Nucleus accumbens (tissue), 56 donors: ENCODE results near the gene EPHA6.
"Not testable (repeated sequence)": the region's sequence is repeated elsewhere in the genome, so short reads cannot be mapped to it uniquely, and the experiment has no call there.

ENCODE experiments used
- DNase-seq, 56 donors: peaks; one replicate each; lab custom pipeline; 2025; lab: John Stamatoyannopoulos, UW

Gene EPHA6

DNA sequence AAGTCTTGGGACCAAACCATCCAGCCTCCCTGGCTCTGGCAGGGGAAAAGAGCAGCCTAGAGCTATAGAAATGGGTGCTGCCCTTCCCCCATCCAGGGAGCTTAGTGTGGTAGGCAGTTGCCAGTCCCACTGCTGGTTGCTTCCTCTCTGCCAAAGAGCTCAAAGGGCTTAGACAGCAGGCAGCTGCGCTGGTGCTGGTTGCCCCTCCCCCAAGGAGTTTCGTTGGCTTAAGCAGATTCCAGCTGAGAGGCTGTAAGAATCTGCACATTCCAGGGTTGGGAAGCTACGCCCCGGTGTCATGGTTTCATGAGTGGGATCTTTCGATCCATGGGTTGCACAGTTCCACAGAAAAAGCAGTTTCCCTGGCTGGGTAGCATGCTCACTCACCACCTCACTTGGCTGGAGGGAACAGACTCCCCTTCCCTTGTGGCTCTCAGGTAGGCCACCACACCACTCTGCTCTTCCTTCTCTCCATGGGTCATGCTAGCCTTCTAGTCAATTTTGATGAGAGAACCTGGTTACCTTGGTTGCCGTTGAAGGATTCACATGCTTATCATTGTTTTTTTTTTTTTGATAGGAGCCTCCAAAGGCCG is 195.1 kb downstream of the EPHA6 start:
- peak in 1 of 56 donors; percentile 0 for DNase-seq

DNA sequence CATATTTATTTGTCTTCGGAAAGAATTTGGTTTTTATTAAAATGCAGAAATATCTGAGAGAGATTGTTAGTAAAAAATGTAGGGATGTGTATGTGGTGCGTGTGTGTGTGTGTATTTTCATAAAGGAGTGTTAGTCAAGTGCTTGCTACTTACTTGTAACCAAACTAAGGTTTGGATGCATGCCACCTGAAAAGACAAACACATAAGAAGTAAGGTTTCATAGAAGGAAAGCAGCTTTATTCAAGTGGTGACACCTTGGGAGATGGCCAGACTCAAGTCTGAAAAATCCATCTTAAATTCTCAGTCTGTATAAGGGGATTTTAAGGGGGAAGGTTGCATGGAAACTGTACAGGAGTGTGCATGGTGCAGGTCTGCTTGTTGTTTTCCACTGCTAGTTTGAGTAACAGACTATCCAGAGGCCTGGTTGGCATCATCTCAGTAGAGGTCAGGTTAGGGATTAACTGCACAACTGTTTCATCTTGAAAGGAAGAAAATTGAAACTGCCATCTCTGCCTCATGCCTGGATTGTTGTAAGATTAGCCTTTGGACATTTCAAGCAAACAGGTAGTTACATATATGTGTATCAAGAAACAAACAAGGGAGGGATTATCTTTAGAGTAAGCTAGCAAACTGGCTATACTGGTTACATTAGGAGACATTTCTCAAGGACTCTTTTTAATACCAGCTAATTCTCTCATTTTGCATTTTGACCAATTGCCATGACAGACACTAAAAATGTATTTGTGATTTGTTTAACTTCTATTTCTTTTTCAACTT is 196.7 kb downstream of the EPHA6 start:
- DNase-seq: no peak

- no peak for DNase-seq
These were observed 207.4 kb downstream of the EPHA6 start for GRCh38 chr3:97021778-97022177.

- not testable (repeated sequence) for DNase-seq
These were observed 211.2 kb downstream of the EPHA6 start for GRCh38 chr3:97025612-97026011.

DNA sequence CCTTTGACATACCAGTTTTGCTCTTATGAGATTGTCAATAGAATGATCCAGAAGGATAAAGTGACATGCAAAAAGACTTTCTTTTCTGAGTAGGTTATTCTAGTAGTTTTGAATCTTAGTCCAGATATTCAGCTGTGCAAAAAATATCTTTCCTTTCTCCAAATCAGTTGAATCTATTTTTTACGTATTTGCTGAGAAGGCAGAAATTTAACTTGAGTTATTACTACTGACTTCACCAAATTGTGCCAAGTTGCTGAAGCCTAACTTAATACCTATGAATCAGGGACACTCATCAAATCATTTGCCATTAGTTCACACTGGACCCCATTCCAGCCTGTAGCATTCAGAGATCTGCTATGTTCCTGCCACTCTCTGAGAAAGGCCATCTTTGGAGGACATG is 215.6 kb downstream of the EPHA6 start:
- no peak for DNase-seq

GRCh38 chr3:97037294-97037943 is 223.0 kb downstream of the EPHA6 start:
- no peak for DNase-seq

- DNase-seq: no peak
These were observed 229.0 kb downstream of the EPHA6 start for GRCh38 chr3:97043411-97043810.

- DNase-seq: no peak
These were observed 243.0 kb downstream of the EPHA6 start for GRCh38 chr3:97057365-97057764.

- no peak for DNase-seq
These were observed 244.8 kb downstream of the EPHA6 start for GRCh38 chr3:97059168-97059567.

- DNase-seq: no peak
These were observed 252.1 kb downstream of the EPHA6 start for GRCh38 chr3:97066531-97066930.

GRCh38 chr3:97070302-97070701 is 255.9 kb downstream of the EPHA6 start:
- DNase-seq: no peak

GRCh38 chr3:97074546-97074945 is 260.2 kb downstream of the EPHA6 start:
- no peak for DNase-seq

GRCh38 chr3:97076673-97077072 is 262.3 kb downstream of the EPHA6 start:
- DNase-seq: no peak

GRCh38 chr3:97089621-97090020 is 275.2 kb downstream of the EPHA6 start:
- DNase-seq: no peak

- DNase-seq: no peak
These were observed 288.2 kb downstream of the EPHA6 start for GRCh38 chr3:97102641-97103040.

GRCh38 chr3:97105989-97106651 is 291.7 kb downstream of the EPHA6 start:
- no peak for DNase-seq

- DNase-seq: no peak
These were observed 292.2 kb downstream of the EPHA6 start for GRCh38 chr3:97106652-97106989.

- DNase-seq: no peak
These were observed 293.7 kb downstream of the EPHA6 start for GRCh38 chr3:97108136-97108535.

GRCh38 chr3:97111244-97111643 is 296.9 kb downstream of the EPHA6 start:
- DNase-seq: no peak

GRCh38 chr3:97121386-97121785 is 307.0 kb downstream of the EPHA6 start:
- DNase-seq: no peak

- DNase-seq: no peak
These were observed 311.6 kb downstream of the EPHA6 start for GRCh38 chr3:97125902-97126499.
